Measurements from ENCODE around the gene MFAP1. TPM values are rescaled to one million over a fixed set of nuclear protein-coding genes. Genes with fewer than 3 reads are reported as not detected.
"Not testable (repeated sequence)": the region's sequence is repeated elsewhere in the genome, so short reads cannot be mapped to it uniquely, and the experiment has no call there.

The MFAP1 gene
- total and polyA plus RNA-seq, 2 experiments from 2014 or later: 24.5 to 34.9 TPM

DNA sequence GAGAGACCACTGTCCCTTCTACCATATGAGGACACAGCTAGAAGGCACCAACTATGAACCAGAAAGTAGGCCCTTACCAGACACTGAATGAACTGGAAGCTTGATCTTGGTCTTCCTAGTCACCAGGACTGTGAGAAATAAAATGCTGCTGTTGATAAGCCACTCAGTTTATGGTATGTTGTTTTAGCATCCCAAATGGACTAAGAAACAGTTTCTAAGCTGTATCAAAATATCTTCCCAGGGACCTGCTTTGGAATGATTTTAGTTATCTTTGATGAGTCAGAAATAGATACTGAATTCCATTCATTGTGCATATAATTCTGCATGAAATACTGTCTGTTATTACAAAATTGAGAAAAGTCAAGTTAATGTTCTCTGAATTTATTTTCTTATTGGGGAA, 20.9 kb upstream of the MFAP1 start:
- DNase-seq (ENCODE audit: low spot score) (no peak), ATAC-seq (no peak)
- H4K20me1 ChIP-seq (replicated peaks; ENCODE audit: insufficient read depth): no peaks in the 10 kb centered on the region
- peaks cover 3% of the 10 kb centered on the region; the same call in 1 of the 2 replicates for H3K36me3 ChIP-seq (ENCODE audit: insufficient read depth)
- H3K4me1 Mint-ChIP-seq: no peaks in the 10 kb centered on the region
- H3K36me3 Mint-ChIP-seq (ENCODE audit: low read depth): peaks cover 12% of the 10 kb centered on the region
- TF ChIP-seq ZNF114 (CRISPR knock-in tag; IDR thresholded peaks at IDR 0.05) (no peak), ZNF331 (CRISPR knock-in tag; IDR thresholded peaks at IDR 0.05; ENCODE audit: low read depth) (no peak), EZH2 (IDR thresholded peaks at IDR 0.05; ENCODE audit: low read depth, unreplicated experiment) (no peak), POLR2AphosphoS5 (IDR thresholded peaks at IDR 0.05; ENCODE audit: low read depth) (no peak), EZH2phosphoT487 (IDR thresholded peaks at IDR 0.05; ENCODE audit: unreplicated experiment) (no peak), NANOG (IDR thresholded peaks at IDR 0.05; ENCODE audit: borderline replicate concordance) (no peak), CREB1 (CRISPR knock-in tag; IDR thresholded peaks at IDR 0.05; ENCODE audit: low read depth) (no peak), STAT1 (IDR thresholded peaks at IDR 0.05; ENCODE audit: unreplicated experiment) (no peak)
- TF ChIP-seq, protein P1, sequence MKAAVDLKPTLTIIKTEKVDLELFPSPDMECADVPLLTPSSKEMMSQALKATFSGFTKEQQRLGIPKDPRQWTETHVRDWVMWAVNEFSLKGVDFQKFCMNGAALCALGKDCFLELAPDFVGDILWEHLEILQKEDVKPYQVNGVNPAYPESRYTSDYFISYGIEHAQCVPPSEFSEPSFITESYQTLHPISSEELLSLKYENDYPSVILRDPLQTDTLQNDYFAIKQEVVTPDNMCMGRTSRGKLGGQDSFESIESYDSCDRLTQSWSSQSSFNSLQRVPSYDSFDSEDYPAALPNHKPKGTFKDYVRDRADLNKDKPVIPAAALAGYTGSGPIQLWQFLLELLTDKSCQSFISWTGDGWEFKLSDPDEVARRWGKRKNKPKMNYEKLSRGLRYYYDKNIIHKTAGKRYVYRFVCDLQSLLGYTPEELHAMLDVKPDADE (IDR thresholded peaks at IDR 0.05): no peak
- H3K27me3 Mint-ChIP-seq (ENCODE audit: insufficient read depth, low read depth, poor library complexity): peaks cover 1% of the 10 kb centered on the region
- no peak overlapping the region for H3K27ac ChIP-seq (ENCODE audit: low read depth)
- H3K27ac Mint-ChIP-seq: no peak overlapping the region
- H3K4me2 ChIP-seq: no peak overlapping the region
- no peak overlapping the region for H2AFZ ChIP-seq
- H3K4me3 ChIP-seq: no peak overlapping the region
- H3K27me3 ChIP-seq (ENCODE audit: insufficient read depth): no peaks in the 10 kb centered on the region
- H3K9me2 ChIP-seq (ENCODE audit: insufficient read depth): no peaks in the 10 kb centered on the region
- no peaks in the 10 kb centered on the region for H3F3A ChIP-seq (replicated peaks; ENCODE audit: low read depth)
- H3K4me3 Mint-ChIP-seq: no peak overlapping the region
- H3K79me2 ChIP-seq (replicated peaks; ENCODE audit: insufficient read depth): no peaks in the 10 kb centered on the region
- no peaks in the 10 kb centered on the region for H3K4me1 ChIP-seq (ENCODE audit: insufficient read depth)
- no peaks in the 10 kb centered on the region; the same call in 2 of the 3 replicates for H3K9me3 Mint-ChIP-seq

DNA sequence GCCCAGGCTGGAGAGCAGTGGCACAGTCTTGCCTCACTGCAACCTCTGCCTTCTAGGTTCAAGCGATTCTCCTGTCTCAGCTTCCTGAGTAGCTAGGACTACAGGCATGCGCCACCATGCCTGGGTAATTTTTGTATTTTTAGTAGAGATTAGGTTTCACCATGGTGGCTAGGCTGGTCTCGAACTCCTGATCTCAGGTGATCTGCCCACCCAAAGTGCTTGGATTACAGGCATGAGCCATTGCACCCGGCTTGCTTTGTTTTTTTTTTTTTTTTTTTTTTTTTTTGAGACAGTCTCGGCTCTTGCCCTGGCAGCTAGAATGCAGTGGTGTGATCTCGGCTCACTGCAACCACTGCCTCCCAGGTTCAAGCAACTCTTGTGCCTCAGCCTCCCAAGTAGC, 8.0 kb upstream of the MFAP1 start:
- not testable (repeated sequence) for DNase-seq (ENCODE audit: low spot score); H3K27me3 ChIP-seq (ENCODE audit: insufficient read depth); H3K4me3 ChIP-seq; H3K27ac ChIP-seq (ENCODE audit: low read depth); H3K4me1 Mint-ChIP-seq; H3K36me3 ChIP-seq (ENCODE audit: insufficient read depth); H3K4me1 ChIP-seq (ENCODE audit: insufficient read depth); ATAC-seq; H3K79me2 ChIP-seq (replicated peaks; ENCODE audit: insufficient read depth); H3K9me3 Mint-ChIP-seq; H4K20me1 ChIP-seq (replicated peaks; ENCODE audit: insufficient read depth); H3K27ac Mint-ChIP-seq; H3K9me2 ChIP-seq (ENCODE audit: insufficient read depth); H3K4me3 Mint-ChIP-seq; H3K27me3 Mint-ChIP-seq (ENCODE audit: insufficient read depth, low read depth, poor library complexity); H3K4me2 ChIP-seq; H3F3A ChIP-seq (replicated peaks; ENCODE audit: low read depth); H2AFZ ChIP-seq
- peaks cover 28% of the 10 kb centered on the region for H3K36me3 Mint-ChIP-seq (ENCODE audit: low read depth)

DNA sequence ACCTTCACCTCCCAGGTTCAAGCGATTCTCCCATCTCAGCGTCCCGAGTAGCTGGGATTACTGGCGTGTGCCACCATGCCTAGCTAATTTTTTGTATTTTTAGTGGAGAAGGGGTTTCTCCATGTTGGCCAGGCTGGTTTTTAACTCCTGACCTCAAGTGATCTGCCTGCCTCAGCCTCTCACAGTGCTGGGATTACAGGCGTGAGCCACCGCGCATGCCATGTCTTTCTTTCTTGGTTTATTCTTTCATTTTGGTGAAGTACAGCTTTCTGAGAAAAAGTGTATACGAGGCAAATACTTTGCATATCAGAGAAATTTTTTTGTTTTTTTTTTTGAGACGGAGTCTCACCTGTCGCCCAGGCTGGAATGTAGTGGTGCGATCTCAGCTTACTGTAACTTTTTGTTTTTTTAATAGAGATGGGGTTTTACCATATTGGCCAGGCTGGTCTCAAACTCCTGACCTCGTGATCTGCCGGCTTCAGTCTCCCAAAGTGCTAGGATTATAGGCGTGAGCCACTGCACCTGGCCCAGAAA, 7.1 kb upstream of the MFAP1 start:
- H3K27me3 Mint-ChIP-seq (ENCODE audit: insufficient read depth, low read depth, poor library complexity); H3K4me3 Mint-ChIP-seq; DNase-seq (ENCODE audit: low spot score); H3K27ac ChIP-seq (ENCODE audit: low read depth); H3K9me2 ChIP-seq (ENCODE audit: insufficient read depth); H3K4me3 ChIP-seq; H3K27me3 ChIP-seq (ENCODE audit: insufficient read depth); H3K27ac Mint-ChIP-seq; H3K9me3 Mint-ChIP-seq; H3K4me1 ChIP-seq (ENCODE audit: insufficient read depth); H4K20me1 ChIP-seq (replicated peaks; ENCODE audit: insufficient read depth); H3K79me2 ChIP-seq (replicated peaks; ENCODE audit: insufficient read depth); ATAC-seq; H3K4me1 Mint-ChIP-seq; H3F3A ChIP-seq (replicated peaks; ENCODE audit: low read depth); H3K4me2 ChIP-seq; H2AFZ ChIP-seq; H3K36me3 ChIP-seq (ENCODE audit: insufficient read depth): not testable (repeated sequence)
- peaks cover 29% of the 10 kb centered on the region for H3K36me3 Mint-ChIP-seq (ENCODE audit: low read depth)

DNA sequence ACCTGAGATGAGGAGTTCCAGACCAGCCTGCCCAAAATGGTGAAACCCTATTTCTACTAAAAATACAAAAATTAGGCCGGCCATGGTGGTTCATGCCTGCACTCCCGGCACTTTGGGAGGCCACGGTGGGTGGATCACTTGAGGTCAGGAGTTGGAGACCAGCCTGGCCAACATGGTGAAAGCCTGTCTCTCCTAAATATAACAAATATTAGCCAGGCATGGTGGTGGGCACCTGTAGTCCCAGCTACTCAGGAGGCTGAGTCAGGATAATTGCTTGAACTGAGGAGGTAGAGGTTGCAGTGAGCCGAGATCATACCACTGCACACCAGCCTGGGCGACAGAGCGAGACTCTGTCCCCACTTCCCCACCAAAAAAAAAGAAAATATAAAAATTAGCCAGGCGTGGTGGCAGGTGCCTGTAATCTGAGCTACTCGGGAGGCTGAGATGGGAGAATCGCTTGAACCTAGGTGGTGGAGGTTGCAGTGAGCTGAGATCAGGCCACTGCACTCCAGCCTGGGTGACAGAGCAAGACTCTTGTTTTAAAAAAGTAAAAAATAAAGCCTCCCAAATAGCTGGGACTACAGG, 6.3 kb upstream of the MFAP1 start:
- H3K79me2 ChIP-seq (replicated peaks; ENCODE audit: insufficient read depth); H3K4me3 ChIP-seq: not testable (repeated sequence)

DNA sequence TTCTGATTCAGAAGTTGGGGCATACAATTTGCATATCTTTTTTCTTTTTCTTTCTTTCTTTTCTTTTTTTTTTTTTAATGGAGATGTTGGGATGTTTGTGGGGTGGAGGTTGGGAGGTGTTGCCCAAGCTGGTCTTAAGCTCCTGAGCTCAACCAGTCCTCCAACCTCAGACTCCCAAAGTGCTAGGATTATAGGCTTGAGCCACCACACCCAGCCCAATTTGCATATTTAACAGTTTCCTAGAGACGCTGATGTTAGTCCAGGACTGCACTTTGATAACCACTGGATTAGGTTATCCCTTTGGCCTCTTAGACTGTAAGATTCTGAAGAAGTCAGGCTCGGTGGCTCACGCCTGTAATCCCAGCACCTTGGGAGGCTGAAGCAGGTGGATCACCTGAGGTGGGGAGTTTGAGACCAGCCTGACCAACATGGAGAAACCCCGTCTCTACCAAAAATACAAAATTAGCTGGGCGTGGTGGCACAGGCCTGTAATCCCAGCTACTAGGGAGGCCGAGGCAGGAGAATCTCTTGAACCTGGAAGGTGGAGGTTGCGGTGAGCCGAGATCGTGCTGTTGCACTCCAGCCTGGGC, 5.6 kb upstream of the MFAP1 start:
- not testable (repeated sequence) for H3K4me2 ChIP-seq; DNase-seq (ENCODE audit: low spot score); H3K4me1 ChIP-seq (ENCODE audit: insufficient read depth); ATAC-seq; H2AFZ ChIP-seq; H3K79me2 ChIP-seq (replicated peaks; ENCODE audit: insufficient read depth); H3K27ac ChIP-seq (ENCODE audit: low read depth); H3K4me1 Mint-ChIP-seq; H3K4me3 Mint-ChIP-seq; H4K20me1 ChIP-seq (replicated peaks; ENCODE audit: insufficient read depth); H3K27ac Mint-ChIP-seq; H3K4me3 ChIP-seq; H3K36me3 ChIP-seq (ENCODE audit: insufficient read depth)
- peaks cover 14% of the 10 kb centered on the region for H3F3A ChIP-seq (replicated peaks; ENCODE audit: low read depth)
- H3K9me2 ChIP-seq (ENCODE audit: insufficient read depth): peaks cover 12% of the 10 kb centered on the region
- peaks cover 13% of the 10 kb centered on the region for H3K27me3 ChIP-seq (ENCODE audit: insufficient read depth)
- peaks cover 18% of the 10 kb centered on the region for H3K27me3 Mint-ChIP-seq (ENCODE audit: insufficient read depth, low read depth, poor library complexity)
- H3K36me3 Mint-ChIP-seq (ENCODE audit: low read depth): peaks cover 29% of the 10 kb centered on the region
- peaks cover 16% of the 10 kb centered on the region; the same call in 2 of the 3 replicates for H3K9me3 Mint-ChIP-seq

More for the DNA sequence above, 6.3 kb upstream of the MFAP1 start:
- H3F3A ChIP-seq (replicated peaks; ENCODE audit: low read depth): peaks cover 14% of the 10 kb centered on the region
- not testable (repeated sequence) for H3K4me1 Mint-ChIP-seq; H3K4me1 ChIP-seq (ENCODE audit: insufficient read depth); H3K9me3 Mint-ChIP-seq; ATAC-seq; H3K36me3 ChIP-seq (ENCODE audit: insufficient read depth); H3K4me3 Mint-ChIP-seq; H3K4me2 ChIP-seq; DNase-seq (ENCODE audit: low spot score); H4K20me1 ChIP-seq (replicated peaks; ENCODE audit: insufficient read depth); H2AFZ ChIP-seq; H3K27ac ChIP-seq (ENCODE audit: low read depth); H3K27ac Mint-ChIP-seq; H3K27me3 ChIP-seq (ENCODE audit: insufficient read depth); H3K9me2 ChIP-seq (ENCODE audit: insufficient read depth)
- peaks cover 28% of the 10 kb centered on the region for H3K36me3 Mint-ChIP-seq (ENCODE audit: low read depth)
- peaks cover 11% of the 10 kb centered on the region for H3K27me3 Mint-ChIP-seq (ENCODE audit: insufficient read depth, low read depth, poor library complexity)
